K562 (cell line): ENCODE data around the gene ANKRD11. TPM values are rescaled to one million over a fixed set of nuclear protein-coding genes. Genes with fewer than 3 reads are reported as not detected.
A peak's percentile ranks its signal among the peaks of the same experiment; 100 is the strongest.

Source experiments
- FOXJ2 ChIP-seq: fragments of 200-800 bp; sonication (Bioruptor generic); IDR thresholded peaks from 2 replicates; pipeline ENCODE4 v1.6.1; 2016; ENCODE audit warnings: missing genetic modification characterization, missing compliant biosample characterization
- FOXO4 ChIP-seq: fragments of 450-650 bp; formaldehyde crosslinking; IDR thresholded peaks from 2 replicates; pipeline ENCODE4 v1.4.0; 2020; ENCODE audit warnings: mild to moderate bottlenecking, moderate library complexity
- GATAD2A ChIP-seq: fragments of 450-650 bp; IDR thresholded peaks from 2 replicates; pipeline ENCODE4 v1.6.1; 2017
- GTF2E2 ChIP-seq: fragments of 200-800 bp; sonication (Bioruptor generic); IDR thresholded peaks from 2 replicates; pipeline ENCODE4 v1.6.1; 2016; ENCODE audit warnings: missing genetic modification characterization, missing compliant biosample characterization
- JUNB ChIP-seq: fragments of 450-650 bp; formaldehyde crosslinking; conservative IDR thresholded peaks from 2 replicates; pipeline ENCODE4 v1.4.0; 2020; ENCODE audit warnings: mild to moderate bottlenecking
- MGA ChIP-seq: fragments of 450-650 bp; IDR thresholded peaks from 2 replicates; pipeline ENCODE4 v1.6.1; 2016; ENCODE audit warnings: mild to moderate bottlenecking, moderate library complexity
- MTA2 ChIP-seq: fragments of 450-650 bp; IDR thresholded peaks from 2 replicates; pipeline ENCODE4 v1.6.1; 2016; ENCODE audit warnings: low read depth
- SIN3A ChIP-seq, 2 experiments: fragments of 150-350 bp in 1 of 2; IDR thresholded peaks; 2 replicates each; pipeline ENCODE4 v1.6.1; 2011 to 2016; ENCODE audit warnings: borderline replicate concordance in 2 of 2, low read depth in 2 of 2, low read length in 2 of 2, mild to moderate bottlenecking in 2 of 2, moderate library complexity in 2 of 2; ENCODE audit not compliant: control insufficient read depth in 1 of 2
- STAT5B ChIP-seq: fragments of 250-450 bp; sonication (Bioruptor Pico); IDR thresholded peaks from 2 replicates; pipeline ENCODE4 v1.8.0; 2021; ENCODE audit warnings: mild to moderate bottlenecking, inconsistent platforms
- TGIF2 ChIP-seq: sonication (generic); formaldehyde crosslinking; IDR thresholded peaks from 2 replicates; pipeline ENCODE4 v1.8.1; 2022; ENCODE audit warnings: mild to moderate bottlenecking, missing genetic modification reagents, moderate library complexity
- ZBTB9 ChIP-seq: fragments of 450-650 bp; formaldehyde crosslinking; IDR thresholded peaks from 2 replicates; pipeline ENCODE4 v1.4.0; 2020; ENCODE audit warnings: mild to moderate bottlenecking, moderate library complexity
- ZNF121 ChIP-seq: sonication (generic); formaldehyde crosslinking; conservative IDR thresholded peaks from 2 replicates; pipeline ENCODE4 v1.8.0; 2022; ENCODE audit warnings: missing genetic modification reagents
- ZNF589 ChIP-seq: fragments of 200-800 bp; sonication (Bioruptor generic); IDR thresholded peaks from 2 replicates; pipeline ENCODE4 v1.6.1; 2016; ENCODE audit warnings: low read depth, missing genetic modification characterization, missing compliant biosample characterization
- polyA plus RNA-seq, 8 experiments: library from polyadenylated mRNA; depleted of rRNA in 4 of 8; stranded (reverse) in 5 of 8; unstranded in 3 of 8; fragments of >200 nt; fragmentation: Nextera tagmentation in 2 of 8; fragmentation: Illumina TruSeq in 1 of 8; extraction: Ambion mirVana in 2 of 8; extraction: Trizol in 1 of 8; gene quantifications; 2 replicates each; pipeline versions ENCODE4 v1.2.1 to v1.2.3, GENCODE V29; 2011 to 2014; ENCODE audit warnings: inconsistent platforms in 1 of 8, missing spikeins in 1 of 8
- total RNA-seq, 7 experiments: library from RNA; depleted of rRNA in 6 of 7; stranded (reverse); fragments of >200 nt in 6 of 7; fragmentation: Illumina TruSeq in 2 of 7; extraction: Trizol in 2 of 7; gene quantifications; 2 replicates each; pipeline versions ENCODE4 v1.2.1 to v1.2.3, GENCODE V29; 2011 to 2021; ENCODE audit warnings: low replicate concordance in 1 of 7

Gene ANKRD11
- total and polyA plus RNA-seq, 9 of the 15 experiments (the other 6 are each of a cell fraction or from before 2014, with no cell fraction given), result 4.7 to 126 (median 31.7) TPM

GRCh38 chr16:89358030-89359005 is 132.0 kb downstream of the ANKRD11 start (continued):
- TF ChIP-seq FOXO4 (CRISPR knock-in tag), result no peak
- no peak for TF ChIP-seq STAT5B
- no peak for TF ChIP-seq JUNB (CRISPR knock-in tag)
- TF ChIP-seq MTA2, result no peak
- no peak for TF ChIP-seq SIN3A (IDR thresholded peaks at IDR 0.05; ENCODE audit: borderline replicate concordance in 2 of 2, control insufficient read depth in 1 of 2, low read depth in 2 of 2, low read length in 2 of 2)
- 0 out of 2 replicates have a peak, but pooled peaks have one; percentile 48 for TF ChIP-seq ZBTB9 (CRISPR knock-in tag)
- TF ChIP-seq FOXJ2, result no peak
- peak; percentile 66 for TF ChIP-seq ZNF121
- TF ChIP-seq MGA, result no peak
- TF ChIP-seq TGIF2 (CRISPR knock-in tag), result no peak
- no peak for TF ChIP-seq ZNF589
- no peak for TF ChIP-seq GTF2E2 (tag)
- no peak for TF ChIP-seq GATAD2A
